ENCODE measurements around the gene EIF4A3.

The EIF4A3 gene

GRCh38 chr17:80122926-80123505 lies 23.9 kb downstream of the EIF4A3 start:
- no peak overlapping the region for H3K56ac ChIP-seq (ENCODE audit: low read length)
- no peak overlapping the region for H4K8ac ChIP-seq (ENCODE audit: low read depth, low read length)
- H3K4me2 ChIP-seq (ENCODE audit: low read length): no peak overlapping the region
- no peaks in the 10 kb centered on the region for H3K36me3 ChIP-seq (ENCODE audit: control insufficient read depth, insufficient read depth, low read length)
- H3K4me1 ChIP-seq (ENCODE audit: control insufficient read depth, low read depth, low read length): no peaks in the 10 kb centered on the region
- no peak overlapping the region for H3K4ac ChIP-seq (ENCODE audit: low read depth, low read length)
- H3K4me3 ChIP-seq (ENCODE audit: low read length): no peak overlapping the region
- no peaks in the 10 kb centered on the region for H3K27me3 ChIP-seq (ENCODE audit: insufficient read depth, low read length, poor library complexity)
- no peak overlapping the region for H4K5ac ChIP-seq (ENCODE audit: low read length)
- H3K79me1 ChIP-seq (ENCODE audit: low read length): no peaks in the 10 kb centered on the region
- H3K23ac ChIP-seq (ENCODE audit: low read length): no peak overlapping the region
- H2BK5ac ChIP-seq (ENCODE audit: low read length): no peak overlapping the region
- H2BK120ac ChIP-seq (ENCODE audit: low read depth, low read length): no peak overlapping the region
- no peak for DNase-seq
- H2BK15ac ChIP-seq (replicated peaks; ENCODE audit: low read depth): no peak overlapping the region
- no peak overlapping the region for H3K27ac ChIP-seq (ENCODE audit: low read depth, low read length)
- no peak overlapping the region for H3K18ac ChIP-seq (ENCODE audit: low read length)
- no peak overlapping the region for H2AK5ac ChIP-seq (ENCODE audit: low read length)
- no peak overlapping the region for H3K9ac ChIP-seq (ENCODE audit: low read length)
- H3K79me2 ChIP-seq (ENCODE audit: control insufficient read depth, insufficient read depth, low read length): no peaks in the 10 kb centered on the region
- no CpG with 5 or more reads among the region's 6 CpGs for WGBS (ENCODE audit: extremely low coverage, insufficient coverage, low lambda C conversion rate)

GRCh38 chr17:80122026-80122575 lies 24.8 kb downstream of the EIF4A3 start:
- Histone ChIP-seq H3K36me3 (ENCODE audit: control insufficient read depth, insufficient read depth, low read length) (no peaks in the 10 kb centered on the region), H3K79me2 (ENCODE audit: control insufficient read depth, insufficient read depth, low read length) (no peaks in the 10 kb centered on the region), H4K8ac (ENCODE audit: low read depth, low read length) (no peak overlapping the region), H3K4me3 (ENCODE audit: low read length) (no peak overlapping the region), H2BK15ac (replicated peaks; ENCODE audit: low read depth) (no peak overlapping the region), H3K18ac (ENCODE audit: low read length) (no peak overlapping the region), H3K23ac (ENCODE audit: low read length) (no peak overlapping the region), H2AK5ac (ENCODE audit: low read length) (no peak overlapping the region), H3K56ac (ENCODE audit: low read length) (no peak overlapping the region), H3K4me1 (ENCODE audit: control insufficient read depth, low read depth, low read length) (no peaks in the 10 kb centered on the region), H3K79me1 (ENCODE audit: low read length) (no peaks in the 10 kb centered on the region), H2BK5ac (ENCODE audit: low read length) (no peak overlapping the region), H3K4ac (ENCODE audit: low read depth, low read length) (no peak overlapping the region), H3K4me2 (ENCODE audit: low read length) (no peak overlapping the region), H3K9ac (ENCODE audit: low read length) (no peak overlapping the region), H2BK120ac (ENCODE audit: low read depth, low read length) (no peak overlapping the region), H3K27ac (ENCODE audit: low read depth, low read length) (no peak overlapping the region), H4K5ac (ENCODE audit: low read length) (no peak overlapping the region), H3K27me3 (ENCODE audit: insufficient read depth, low read length, poor library complexity) (no peaks in the 10 kb centered on the region)
- no peak for DNase-seq
- whole genome bisulfite sequencing (ENCODE audit: extremely low coverage, insufficient coverage, low lambda C conversion rate): no CpG with 5 or more reads among the region's 17 CpGs

- H3K79me1 ChIP-seq (ENCODE audit: low read length): no peaks in the 10 kb centered on the region
- no peak overlapping the region for H3K56ac ChIP-seq (ENCODE audit: low read length)
- no peak overlapping the region for H4K5ac ChIP-seq (ENCODE audit: low read length)
- no peak overlapping the region for H3K18ac ChIP-seq (ENCODE audit: low read length)
- no peaks in the 10 kb centered on the region for H3K79me2 ChIP-seq (ENCODE audit: control insufficient read depth, insufficient read depth, low read length)
- H3K4me1 ChIP-seq (ENCODE audit: control insufficient read depth, low read depth, low read length): no peaks in the 10 kb centered on the region
- no peak overlapping the region for H3K4ac ChIP-seq (ENCODE audit: low read depth, low read length)
- no peak for DNase-seq
- H2BK5ac ChIP-seq (ENCODE audit: low read length): no peak overlapping the region
- no peak overlapping the region for H3K27ac ChIP-seq (ENCODE audit: low read depth, low read length)
- no peak overlapping the region for H3K23ac ChIP-seq (ENCODE audit: low read length)
- H3K4me2 ChIP-seq (ENCODE audit: low read length): no peak overlapping the region
- no peak overlapping the region for H3K4me3 ChIP-seq (ENCODE audit: low read length)
- no peak overlapping the region for H3K9ac ChIP-seq (ENCODE audit: low read length)
- H3K36me3 ChIP-seq (ENCODE audit: control insufficient read depth, insufficient read depth, low read length): no peaks in the 10 kb centered on the region
- no peak overlapping the region for H4K8ac ChIP-seq (ENCODE audit: low read depth, low read length)
- H2BK15ac ChIP-seq (replicated peaks; ENCODE audit: low read depth): no peak overlapping the region
- no CpG with 5 or more reads among the region's 9 CpGs for WGBS (ENCODE audit: extremely low coverage, insufficient coverage, low lambda C conversion rate)
- no peaks in the 10 kb centered on the region for H3K27me3 ChIP-seq (ENCODE audit: insufficient read depth, low read length, poor library complexity)
- H2AK5ac ChIP-seq (ENCODE audit: low read length): no peak overlapping the region
- H2BK120ac ChIP-seq (ENCODE audit: low read depth, low read length): no peak overlapping the region
These were observed 27.1 kb downstream of the EIF4A3 start for GRCh38 chr17:80119839-80120238.

GRCh38 chr17:80119271-80119791 lies 27.6 kb downstream of the EIF4A3 start:
- Histone ChIP-seq H3K23ac (ENCODE audit: low read length) (no peak overlapping the region), H2BK5ac (ENCODE audit: low read length) (no peak overlapping the region), H3K27ac (ENCODE audit: low read depth, low read length) (no peak overlapping the region), H3K9ac (ENCODE audit: low read length) (no peak overlapping the region), H4K8ac (ENCODE audit: low read depth, low read length) (no peak overlapping the region), H2BK15ac (replicated peaks; ENCODE audit: low read depth) (no peak overlapping the region), H3K36me3 (ENCODE audit: control insufficient read depth, insufficient read depth, low read length) (no peaks in the 10 kb centered on the region), H3K56ac (ENCODE audit: low read length) (no peak overlapping the region), H2BK120ac (ENCODE audit: low read depth, low read length) (no peak overlapping the region), H3K27me3 (ENCODE audit: insufficient read depth, low read length, poor library complexity) (no peaks in the 10 kb centered on the region), H3K4me3 (ENCODE audit: low read length) (no peak overlapping the region), H3K79me2 (ENCODE audit: control insufficient read depth, insufficient read depth, low read length) (no peaks in the 10 kb centered on the region), H3K4me2 (ENCODE audit: low read length) (no peak overlapping the region), H4K5ac (ENCODE audit: low read length) (no peak overlapping the region), H3K79me1 (ENCODE audit: low read length) (no peaks in the 10 kb centered on the region), H3K4me1 (ENCODE audit: control insufficient read depth, low read depth, low read length) (no peaks in the 10 kb centered on the region), H3K18ac (ENCODE audit: low read length) (no peak overlapping the region), H2AK5ac (ENCODE audit: low read length) (no peak overlapping the region), H3K4ac (ENCODE audit: low read depth, low read length) (no peak overlapping the region)
- DNase-seq: no peak
- WGBS (ENCODE audit: extremely low coverage, insufficient coverage, low lambda C conversion rate): no CpG with 5 or more reads among the region's 24 CpGs

- H3K36me3 ChIP-seq (ENCODE audit: control insufficient read depth, insufficient read depth, low read length): no peaks in the 10 kb centered on the region
- no peaks in the 10 kb centered on the region for H3K27me3 ChIP-seq (ENCODE audit: insufficient read depth, low read length, poor library complexity)
- H4K5ac ChIP-seq (ENCODE audit: low read length): no peak overlapping the region
- H2BK5ac ChIP-seq (ENCODE audit: low read length): no peak overlapping the region
- H3K4me3 ChIP-seq (ENCODE audit: low read length): no peak overlapping the region
- no peak overlapping the region for H3K4ac ChIP-seq (ENCODE audit: low read depth, low read length)
- H3K79me1 ChIP-seq (ENCODE audit: low read length): no peaks in the 10 kb centered on the region
- no peak overlapping the region for H3K56ac ChIP-seq (ENCODE audit: low read length)
- H3K27ac ChIP-seq (ENCODE audit: low read depth, low read length): no peak overlapping the region
- DNase-seq: no peak
- no peak overlapping the region for H3K4me2 ChIP-seq (ENCODE audit: low read length)
- H3K18ac ChIP-seq (ENCODE audit: low read length): no peak overlapping the region
- no peak overlapping the region for H2BK120ac ChIP-seq (ENCODE audit: low read depth, low read length)
- no peak overlapping the region for H2AK5ac ChIP-seq (ENCODE audit: low read length)
- H2BK15ac ChIP-seq (replicated peaks; ENCODE audit: low read depth): no peak overlapping the region
- no peaks in the 10 kb centered on the region for H3K79me2 ChIP-seq (ENCODE audit: control insufficient read depth, insufficient read depth, low read length)
- H3K4me1 ChIP-seq (ENCODE audit: control insufficient read depth, low read depth, low read length): no peaks in the 10 kb centered on the region
- no peak overlapping the region for H3K9ac ChIP-seq (ENCODE audit: low read length)
- no peak overlapping the region for H3K23ac ChIP-seq (ENCODE audit: low read length)
- H4K8ac ChIP-seq (ENCODE audit: low read depth, low read length): no peak overlapping the region
- no CpG with 5 or more reads among the region's 35 CpGs for WGBS (ENCODE audit: extremely low coverage, insufficient coverage, low lambda C conversion rate)
These were observed 28.2 kb downstream of the EIF4A3 start for GRCh38 chr17:80118601-80119270.

Data from mesendoderm (in vitro differentiated cells).